ENCODE results near the gene CFAP251. TPM values are rescaled to one million over a fixed set of nuclear protein-coding genes. Genes with fewer than 3 reads are reported as not detected.

The CFAP251 gene
- total and polyA plus RNA-seq, 2 of the 13 experiments (the other 11 are each of a cell fraction or from before 2014, with no cell fraction given): 0.30 to 0.42 TPM

DNA sequence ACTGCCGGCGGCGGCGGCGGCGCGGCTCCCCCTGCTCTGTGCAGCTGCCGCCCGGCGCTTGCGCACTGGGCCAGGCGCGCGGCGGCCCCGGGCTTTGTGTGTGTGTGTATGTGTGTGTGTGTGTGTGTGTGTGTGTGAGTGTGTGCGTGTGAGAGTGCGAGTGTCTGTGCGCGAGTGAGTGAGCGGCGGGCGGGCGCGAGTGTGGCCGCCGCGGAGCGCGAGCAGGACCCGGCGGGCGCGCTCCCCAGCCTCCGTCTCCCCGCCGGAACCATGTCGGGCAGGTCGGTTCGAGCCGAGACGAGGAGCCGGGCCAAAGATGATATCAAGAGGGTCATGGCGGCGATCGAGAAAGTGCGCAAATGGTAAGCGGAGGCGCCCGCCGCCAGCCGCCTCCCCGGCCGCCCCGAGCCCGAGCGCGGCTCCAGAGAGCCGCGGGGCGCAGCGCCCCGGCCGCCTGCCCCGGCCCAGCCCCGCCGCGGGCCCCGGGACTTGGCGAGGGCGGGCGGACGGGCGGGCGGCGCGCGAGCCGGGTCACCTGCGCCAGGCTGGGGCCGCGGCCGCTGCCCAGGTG lies 103.5 kb downstream of the CFAP251 start, which contains the start of gene BCL7A (continued):
- TF ChIP-seq SIN3B (IDR thresholded peaks at IDR 0.05; ENCODE audit: low read length) (no peak), ZNF224 (CRISPR knock-in tag; IDR thresholded peaks at IDR 0.05) (no peak), RELA (CRISPR knock-in tag; IDR thresholded peaks at IDR 0.05) (no peak), ZNF451 (CRISPR knock-in tag; IDR thresholded peaks at IDR 0.05) (0 out of 2 replicates have a peak, but pooled peaks have one; percentile 33)
- TF ChIP-seq, protein P1, sequence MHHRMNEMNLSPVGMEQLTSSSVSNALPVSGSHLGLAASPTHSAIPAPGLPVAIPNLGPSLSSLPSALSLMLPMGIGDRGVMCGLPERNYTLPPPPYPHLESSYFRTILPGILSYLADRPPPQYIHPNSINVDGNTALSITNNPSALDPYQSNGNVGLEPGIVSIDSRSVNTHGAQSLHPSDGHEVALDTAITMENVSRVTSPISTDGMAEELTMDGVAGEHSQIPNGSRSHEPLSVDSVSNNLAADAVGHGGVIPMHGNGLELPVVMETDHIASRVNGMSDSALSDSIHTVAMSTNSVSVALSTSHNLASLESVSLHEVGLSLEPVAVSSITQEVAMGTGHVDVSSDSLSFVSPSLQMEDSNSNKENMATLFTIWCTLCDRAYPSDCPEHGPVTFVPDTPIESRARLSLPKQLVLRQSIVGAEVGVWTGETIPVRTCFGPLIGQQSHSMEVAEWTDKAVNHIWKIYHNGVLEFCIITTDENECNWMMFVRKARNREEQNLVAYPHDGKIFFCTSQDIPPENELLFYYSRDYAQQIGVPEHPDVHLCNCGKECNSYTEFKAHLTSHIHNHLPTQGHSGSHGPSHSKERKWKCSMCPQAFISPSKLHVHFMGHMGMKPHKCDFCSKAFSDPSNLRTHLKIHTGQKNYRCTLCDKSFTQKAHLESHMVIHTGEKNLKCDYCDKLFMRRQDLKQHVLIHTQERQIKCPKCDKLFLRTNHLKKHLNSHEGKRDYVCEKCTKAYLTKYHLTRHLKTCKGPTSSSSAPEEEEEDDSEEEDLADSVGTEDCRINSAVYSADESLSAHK (CRISPR knock-in tag; IDR thresholded peaks at IDR 0.05; ENCODE audit: borderline replicate concordance): no peak
- TF ChIP-seq, protein P2, sequence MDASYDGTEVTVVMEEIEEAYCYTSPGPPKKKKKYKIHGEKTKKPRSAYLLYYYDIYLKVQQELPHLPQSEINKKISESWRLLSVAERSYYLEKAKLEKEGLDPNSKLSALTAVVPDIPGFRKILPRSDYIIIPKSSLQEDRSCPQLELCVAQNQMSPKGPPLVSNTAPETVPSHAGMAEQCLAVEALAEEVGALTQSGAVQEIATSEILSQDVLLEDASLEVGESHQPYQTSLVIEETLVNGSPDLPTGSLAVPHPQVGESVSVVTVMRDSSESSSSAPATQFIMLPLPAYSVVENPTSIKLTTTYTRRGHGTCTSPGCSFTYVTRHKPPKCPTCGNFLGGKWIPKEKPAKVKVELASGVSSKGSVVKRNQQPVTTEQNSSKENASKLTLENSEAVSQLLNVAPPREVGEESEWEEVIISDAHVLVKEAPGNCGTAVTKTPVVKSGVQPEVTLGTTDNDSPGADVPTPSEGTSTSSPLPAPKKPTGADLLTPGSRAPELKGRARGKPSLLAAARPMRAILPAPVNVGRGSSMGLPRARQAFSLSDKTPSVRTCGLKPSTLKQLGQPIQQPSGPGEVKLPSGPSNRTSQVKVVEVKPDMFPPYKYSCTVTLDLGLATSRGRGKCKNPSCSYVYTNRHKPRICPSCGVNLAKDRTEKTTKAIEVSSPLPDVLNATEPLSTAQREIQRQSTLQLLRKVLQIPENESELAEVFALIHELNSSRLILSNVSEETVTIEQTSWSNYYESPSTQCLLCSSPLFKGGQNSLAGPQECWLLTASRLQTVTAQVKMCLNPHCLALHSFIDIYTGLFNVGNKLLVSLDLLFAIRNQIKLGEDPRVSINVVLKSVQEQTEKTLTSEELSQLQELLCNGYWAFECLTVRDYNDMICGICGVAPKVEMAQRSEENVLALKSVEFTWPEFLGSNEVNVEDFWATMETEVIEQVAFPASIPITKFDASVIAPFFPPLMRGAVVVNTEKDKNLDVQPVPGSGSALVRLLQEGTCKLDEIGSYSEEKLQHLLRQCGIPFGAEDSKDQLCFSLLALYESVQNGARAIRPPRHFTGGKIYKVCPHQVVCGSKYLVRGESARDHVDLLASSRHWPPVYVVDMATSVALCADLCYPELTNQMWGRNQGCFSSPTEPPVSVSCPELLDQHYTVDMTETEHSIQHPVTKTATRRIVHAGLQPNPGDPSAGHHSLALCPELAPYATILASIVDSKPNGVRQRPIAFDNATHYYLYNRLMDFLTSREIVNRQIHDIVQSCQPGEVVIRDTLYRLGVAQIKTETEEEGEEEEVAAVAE (CRISPR knock-in tag; IDR thresholded peaks at IDR 0.05; ENCODE audit: borderline replicate concordance): no peak
